Measurements from ENCODE around the gene CERS3.

- no peak for TF ChIP-seq EZH2phosphoT487 (IDR thresholded peaks at IDR 0.05; ENCODE audit: borderline replicate concordance, low read depth)
- TF ChIP-seq, protein P1, sequence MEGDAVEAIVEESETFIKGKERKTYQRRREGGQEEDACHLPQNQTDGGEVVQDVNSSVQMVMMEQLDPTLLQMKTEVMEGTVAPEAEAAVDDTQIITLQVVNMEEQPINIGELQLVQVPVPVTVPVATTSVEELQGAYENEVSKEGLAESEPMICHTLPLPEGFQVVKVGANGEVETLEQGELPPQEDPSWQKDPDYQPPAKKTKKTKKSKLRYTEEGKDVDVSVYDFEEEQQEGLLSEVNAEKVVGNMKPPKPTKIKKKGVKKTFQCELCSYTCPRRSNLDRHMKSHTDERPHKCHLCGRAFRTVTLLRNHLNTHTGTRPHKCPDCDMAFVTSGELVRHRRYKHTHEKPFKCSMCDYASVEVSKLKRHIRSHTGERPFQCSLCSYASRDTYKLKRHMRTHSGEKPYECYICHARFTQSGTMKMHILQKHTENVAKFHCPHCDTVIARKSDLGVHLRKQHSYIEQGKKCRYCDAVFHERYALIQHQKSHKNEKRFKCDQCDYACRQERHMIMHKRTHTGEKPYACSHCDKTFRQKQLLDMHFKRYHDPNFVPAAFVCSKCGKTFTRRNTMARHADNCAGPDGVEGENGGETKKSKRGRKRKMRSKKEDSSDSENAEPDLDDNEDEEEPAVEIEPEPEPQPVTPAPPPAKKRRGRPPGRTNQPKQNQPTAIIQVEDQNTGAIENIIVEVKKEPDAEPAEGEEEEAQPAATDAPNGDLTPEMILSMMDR (IDR thresholded peaks at IDR 0.05) = no peak
- no peak for TF ChIP-seq EP300 (IDR thresholded peaks at IDR 0.05; ENCODE audit: borderline replicate concordance in 1 of 2, low read depth in 1 of 2, low read length in 1 of 2)
- no peak for TF ChIP-seq TAF1 (IDR thresholded peaks at IDR 0.05; ENCODE audit: borderline replicate concordance, low read depth, low read length)
Measured at GRCh38 chr15:100439514-100439913, 89.2 kb downstream of the CERS3 start.
